Aorta (tissue), 4 donors: ENCODE data around the gene NEUROD4. TPM values are rescaled to one million over a fixed set of nuclear protein-coding genes. Genes with fewer than 3 reads are reported as not detected.

Source experiments
- polyA plus RNA-seq, 2 donors: library from polyadenylated mRNA; stranded (reverse); fragments of 200-250 nt; gene quantifications; one replicate each; pipeline ENCODE4 v1.2.3, GENCODE V29; 2013
- total RNA-seq, 2 donors: library from RNA; stranded (reverse); fragmentation: NEBNext Ultra II Directional; extraction: Animal tissue kit (Norgen Biotek cat#: 25700); gene quantifications; one replicate each; pipeline ENCODE4 v1.2.1, GENCODE V29; 2021
- donor health status: healthy with polysubstance abuse.
- donor health status: Bipolar disorder and iron deficiency.
- donor health status: DM: no; HTN: no; CAD: no.
- donor health status: DM: yes; HTN: yes; CAD: no.

Gene NEUROD4
- total and polyA plus RNA-seq, 4 donors, result not detected

Other genes with a start within 250 kb of the NEUROD4 start
- gene MUCL1, start 165.5 kb upstream of the NEUROD4 start, total RNA-seq, result not detected
- gene MUCL1, start 165.5 kb upstream of the NEUROD4 start, polyA plus RNA-seq, result not detected
- 1 to 10 TPM; 1.0 to 2.1 TPM for gene TESPA1, start 35.2 kb upstream of the NEUROD4 start, total RNA-seq
- 1 to 10 TPM in 1 of 2 donors, under 1 TPM in 1; 0.26 to 1.0 TPM for gene TESPA1, start 35.2 kb upstream of the NEUROD4 start, polyA plus RNA-seq
- not detected for gene OR9K2, start 106.4 kb downstream of the NEUROD4 start, total RNA-seq
- gene OR9K2, start 106.4 kb downstream of the NEUROD4 start, polyA plus RNA-seq, result not detected
- gene OR10A7, start 201.1 kb downstream of the NEUROD4 start, total RNA-seq, result not detected
- gene OR10A7, start 201.1 kb downstream of the NEUROD4 start, polyA plus RNA-seq, result not detected
- gene OR6C74, start 224.6 kb downstream of the NEUROD4 start, total RNA-seq, result not detected
- gene OR6C74, start 224.6 kb downstream of the NEUROD4 start, polyA plus RNA-seq, result not detected